Neural progenitor cell (in vitro differentiated cells): ENCODE measurements around the gene METRNL.

Experiments
- EZH2 ChIP-seq: fragments of 200-600 bp; sonication (generic); IDR thresholded peaks from 2 replicates; pipeline ENCODE4 v1.6.1; 2017; ENCODE audit warnings: antibody characterized with exemption, mild to moderate bottlenecking, moderate library complexity
- TF ChIP-seq, protein P1 (sequence below): fragments of 200-600 bp; sonication (generic); IDR thresholded peaks from 2 replicates; pipeline ENCODE4 v1.5.1; 2017; ENCODE audit warnings: antibody characterized with exemption, mild to moderate bottlenecking

- TF ChIP-seq, protein P1, sequence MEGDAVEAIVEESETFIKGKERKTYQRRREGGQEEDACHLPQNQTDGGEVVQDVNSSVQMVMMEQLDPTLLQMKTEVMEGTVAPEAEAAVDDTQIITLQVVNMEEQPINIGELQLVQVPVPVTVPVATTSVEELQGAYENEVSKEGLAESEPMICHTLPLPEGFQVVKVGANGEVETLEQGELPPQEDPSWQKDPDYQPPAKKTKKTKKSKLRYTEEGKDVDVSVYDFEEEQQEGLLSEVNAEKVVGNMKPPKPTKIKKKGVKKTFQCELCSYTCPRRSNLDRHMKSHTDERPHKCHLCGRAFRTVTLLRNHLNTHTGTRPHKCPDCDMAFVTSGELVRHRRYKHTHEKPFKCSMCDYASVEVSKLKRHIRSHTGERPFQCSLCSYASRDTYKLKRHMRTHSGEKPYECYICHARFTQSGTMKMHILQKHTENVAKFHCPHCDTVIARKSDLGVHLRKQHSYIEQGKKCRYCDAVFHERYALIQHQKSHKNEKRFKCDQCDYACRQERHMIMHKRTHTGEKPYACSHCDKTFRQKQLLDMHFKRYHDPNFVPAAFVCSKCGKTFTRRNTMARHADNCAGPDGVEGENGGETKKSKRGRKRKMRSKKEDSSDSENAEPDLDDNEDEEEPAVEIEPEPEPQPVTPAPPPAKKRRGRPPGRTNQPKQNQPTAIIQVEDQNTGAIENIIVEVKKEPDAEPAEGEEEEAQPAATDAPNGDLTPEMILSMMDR, result no peak
- TF ChIP-seq EZH2, result no peak
Measured at GRCh38 chr17:83116783-83117555, 37.6 kb downstream of the METRNL start.
